ENCODE data around the gene CTSD. TPM values are rescaled to one million over a fixed set of nuclear protein-coding genes. Genes with fewer than 3 reads are reported as not detected.
A peak's percentile ranks its signal among the peaks of the same experiment; 100 is the strongest.

CTSD gene
- total RNA-seq, 3 donors from 2014 or later, result 244 to 694 (median 667) TPM

GRCh38 chr11:1742869-1743584, 20.7 kb downstream of the CTSD start:
- no peak for TF ChIP-seq POLR2AphosphoS5 (IDR thresholded peaks at IDR 0.05)
- TF ChIP-seq CTCF (IDR thresholded peaks at IDR 0.05), result no peak
- no peak for TF ChIP-seq POLR2A (IDR thresholded peaks at IDR 0.05)
- Histone ChIP-seq H3K27ac (no peak overlapping the region), H3K36me3 (no peaks in the 10 kb centered on the region), H3K27me3 (peaks cover 0 to 8% of the 10 kb centered on the region in 2 donors), H3K4me1 (no peaks in the 10 kb centered on the region), H3K4me3 (no peak overlapping the region), H3K9me3 (no peaks in the 10 kb centered on the region)
- intact Hi-C loops (cut with DNase I; ENCODE audit: low total_unique reads), result no loop called here
- no peak for DNase-seq (ENCODE audit: low spot score in 2 of 2)

- DNase-seq (ENCODE audit: low spot score in 2 of 2), result peak in 1 of 2 donors; percentile 12
These were observed 21.4 kb downstream of the CTSD start for GRCh38 chr11:1742371-1742770.

GRCh38 chr11:1741741-1742140, 22.0 kb downstream of the CTSD start:
- intact Hi-C loops (cut with DNase I; ENCODE audit: low total_unique reads), result no loop called here
- no peak overlapping the region for H3K4me3 ChIP-seq
- DNase-seq (ENCODE audit: low spot score in 2 of 2), result no peak
- H3K36me3 ChIP-seq, result no peaks in the 10 kb centered on the region
- no peaks in the 10 kb centered on the region for H3K4me1 ChIP-seq
- peaks cover 0 to 14% of the 10 kb centered on the region in 2 donors for H3K27me3 ChIP-seq
- no peak overlapping the region for H3K27ac ChIP-seq
- TF ChIP-seq POLR2AphosphoS5 (IDR thresholded peaks at IDR 0.05) (no peak), POLR2A (IDR thresholded peaks at IDR 0.05) (no peak), CTCF (IDR thresholded peaks at IDR 0.05) (no peak)
- peaks cover 0 to 8% of the 10 kb centered on the region in 2 donors for H3K9me3 ChIP-seq

More at GRCh38 chr11:1742371-1742770, 21.4 kb downstream of the CTSD start:
- no peak overlapping the region for H3K27ac ChIP-seq
- no peaks in the 10 kb centered on the region for H3K36me3 ChIP-seq
- TF ChIP-seq POLR2A (IDR thresholded peaks at IDR 0.05) (no peak), CTCF (IDR thresholded peaks at IDR 0.05) (no peak), POLR2AphosphoS5 (IDR thresholded peaks at IDR 0.05) (no peak)
- peaks cover 0 to 1% of the 10 kb centered on the region in 2 donors for H3K9me3 ChIP-seq
- no peak overlapping the region for H3K4me3 ChIP-seq
- no peaks in the 10 kb centered on the region for H3K4me1 ChIP-seq
- peaks cover 0 to 12% of the 10 kb centered on the region in 2 donors for H3K27me3 ChIP-seq
- intact Hi-C loops (cut with DNase I; ENCODE audit: low total_unique reads), result no loop called here

GRCh38 chr11:1740786-1741530, 22.8 kb downstream of the CTSD start:
- H3K4me3 ChIP-seq, result no peak overlapping the region
- H3K9me3 ChIP-seq, result peaks cover 0 to 10% of the 10 kb centered on the region in 2 donors
- no peak for TF ChIP-seq POLR2AphosphoS5 (IDR thresholded peaks at IDR 0.05)
- H3K27ac ChIP-seq, result no peak overlapping the region
- DNase-seq (ENCODE audit: low spot score in 2 of 2), result peak in 1 of 2 donors; percentile 17
- H3K4me1 ChIP-seq, result no peaks in the 10 kb centered on the region
- intact Hi-C loops (cut with DNase I; ENCODE audit: low total_unique reads), result no loop called here
- H3K36me3 ChIP-seq, result no peaks in the 10 kb centered on the region
- peaks cover 0 to 17% of the 10 kb centered on the region in 2 donors for H3K27me3 ChIP-seq

GRCh38 chr11:1739576-1739975, 24.2 kb downstream of the CTSD start:
- Histone ChIP-seq H3K4me1 (no peaks in the 10 kb centered on the region), H3K27me3 (peaks cover 0 to 30% of the 10 kb centered on the region in 2 donors)
- intact Hi-C loops (cut with DNase I; ENCODE audit: low total_unique reads), result no loop called here

More at GRCh38 chr11:1739576-1739975, 24.2 kb downstream of the CTSD start:
- H3K9me3 ChIP-seq, result peaks cover 0 to 10% of the 10 kb centered on the region in 2 donors
- DNase-seq (ENCODE audit: low spot score in 2 of 2), result peak in 1 of 2 donors; percentile 12
- TF ChIP-seq CTCF (IDR thresholded peaks at IDR 0.05) (no peak), POLR2A (IDR thresholded peaks at IDR 0.05) (no peak), POLR2AphosphoS5 (IDR thresholded peaks at IDR 0.05) (no peak)
- no peak overlapping the region for H3K27ac ChIP-seq
- H3K4me3 ChIP-seq, result no peak overlapping the region
- H3K36me3 ChIP-seq, result no peaks in the 10 kb centered on the region

Measured in breast epithelium (tissue), 4 donors.